GM18505 (cell line): Measurements from ENCODE around the gene MAP4K3.
"Not testable (repeated sequence)": the region's sequence is repeated elsewhere in the genome, so short reads cannot be mapped to it uniquely, and the experiment has no call there.

Experiments used
- ATAC-seq: cut with Tn5 transposase; IDR thresholded peaks from one replicate; pipeline ENCODE4 v1.9.1; 2021; ENCODE audit not compliant: unreplicated experiment
- POLR2A ChIP-seq: IDR thresholded peaks from 4 replicates; pipeline ENCODE4 v1.6.1; 2011; ENCODE audit warnings: borderline replicate concordance; ENCODE audit not compliant: insufficient read depth, insufficient read length; ENCODE audit errors: extremely low read depth

MAP4K3 gene

DNA sequence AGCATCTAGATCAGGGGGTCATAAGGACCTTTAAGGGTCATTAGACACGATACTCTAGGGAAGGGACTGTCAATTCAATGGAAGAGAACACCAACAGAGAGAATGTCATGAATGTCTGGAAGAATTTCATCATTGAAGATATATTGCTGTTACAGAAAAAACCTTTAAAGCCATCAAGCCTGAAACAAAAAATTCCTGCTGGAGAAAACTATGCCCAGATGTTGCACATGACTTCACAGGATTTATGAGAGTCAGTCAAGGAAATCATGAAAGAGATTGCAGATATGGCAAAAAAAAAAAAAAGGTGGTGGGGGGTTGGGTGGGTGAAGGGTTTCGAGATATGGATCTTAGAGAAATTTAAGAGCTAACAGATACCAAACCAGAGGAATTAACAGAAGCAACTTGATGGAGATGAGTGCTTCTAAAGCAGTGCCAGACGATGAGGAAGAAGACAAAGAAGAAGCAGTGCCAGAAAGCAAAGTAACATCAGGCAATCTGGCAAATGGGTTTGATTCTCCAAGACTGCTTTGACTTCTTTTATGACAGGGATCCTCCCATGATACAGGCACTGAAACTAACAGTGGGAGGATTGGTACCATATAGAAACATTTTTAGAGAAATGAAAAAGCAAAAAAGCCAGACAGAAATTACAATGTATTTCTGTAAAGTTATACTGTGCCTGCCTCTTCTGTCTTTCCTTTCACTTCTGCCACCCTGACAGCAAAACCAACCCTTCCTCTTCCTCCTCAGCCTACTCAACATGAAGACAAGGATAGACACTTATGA, 28.5 kb downstream of the MAP4K3 start:
- no peak for TF ChIP-seq POLR2A
- ATAC-seq, result peak; percentile 61

DNA sequence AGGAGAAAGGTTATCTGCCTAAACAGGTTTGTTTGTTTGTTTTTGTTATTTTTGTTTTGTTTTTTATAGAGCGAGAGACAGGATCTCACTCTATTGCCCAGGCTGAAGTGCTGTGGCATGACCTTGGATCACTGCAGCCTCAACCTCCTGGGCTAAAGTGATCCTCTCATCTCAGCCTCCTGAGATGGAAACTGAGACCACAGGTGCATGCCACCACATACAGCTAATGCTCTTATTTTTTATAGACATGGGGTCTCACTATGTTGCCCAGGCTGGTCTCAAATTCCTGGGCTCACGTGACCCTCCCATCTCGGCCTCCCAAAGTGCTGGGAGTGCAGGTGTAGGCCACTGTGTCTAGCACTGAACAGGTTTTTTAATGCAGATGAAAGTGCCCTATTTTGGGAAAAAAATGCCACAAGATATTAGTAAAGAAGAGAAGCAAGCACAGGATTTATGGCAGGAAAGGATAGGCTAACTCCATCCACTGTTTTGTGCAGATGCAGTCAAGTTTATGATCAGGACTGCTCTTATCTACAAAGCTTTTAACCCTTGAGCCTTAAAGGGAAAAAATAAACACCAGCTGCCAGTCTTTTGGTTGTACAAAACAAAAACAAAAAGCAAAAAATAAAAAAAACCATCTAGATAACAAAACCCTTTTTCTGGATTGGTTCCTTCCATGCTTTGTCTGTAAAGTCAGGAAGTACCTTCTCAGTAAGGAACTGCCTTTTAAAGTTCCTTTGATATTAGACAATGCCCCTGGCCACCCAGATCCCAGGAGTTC, 29.4 kb downstream of the MAP4K3 start:
- no peak for TF ChIP-seq POLR2A

DNA sequence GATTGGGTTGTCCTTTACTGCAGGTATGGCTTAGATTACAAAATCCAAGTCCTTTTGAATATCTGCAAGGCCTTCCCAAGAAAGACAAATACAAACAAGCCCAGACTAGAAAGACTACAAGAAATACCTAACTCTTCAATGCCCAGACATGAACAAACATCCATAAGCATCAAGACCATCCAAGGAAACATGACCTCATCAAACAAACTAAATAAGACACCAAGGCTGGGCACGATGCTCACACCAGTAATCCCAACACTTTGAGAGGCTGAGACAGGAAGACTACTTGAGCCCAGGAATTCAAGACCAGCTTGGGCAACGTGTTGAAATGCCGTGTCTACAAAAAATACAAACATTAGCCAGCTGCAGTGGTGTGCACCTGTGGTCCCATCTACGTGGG, 31.7 kb downstream of the MAP4K3 start:
- ATAC-seq, result no peak

More for the DNA sequence above, 29.4 kb downstream of the MAP4K3 start:
- ATAC-seq, result no peak

DNA sequence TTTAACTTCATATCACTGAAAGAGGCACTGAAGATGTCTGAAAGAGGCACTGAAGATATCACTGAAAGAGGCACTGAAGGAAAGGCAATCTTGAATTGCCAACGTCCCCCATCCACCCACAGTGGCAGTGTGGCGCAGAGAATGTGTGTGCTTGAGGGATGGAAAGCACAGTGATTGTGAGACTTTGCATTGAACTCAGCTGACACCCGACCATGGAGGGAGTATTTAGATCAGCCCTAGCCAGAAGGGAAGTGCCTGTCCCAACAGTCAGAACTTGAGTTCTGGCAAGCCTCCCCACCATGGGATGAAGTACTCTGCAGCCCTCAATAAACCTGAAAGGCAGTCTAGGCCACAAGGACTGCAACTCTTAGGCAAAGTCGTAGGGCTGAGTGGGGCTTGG, 33.8 kb downstream of the MAP4K3 start:
- no peak for TF ChIP-seq POLR2A
- no peak for ATAC-seq

More for the DNA sequence above, 31.7 kb downstream of the MAP4K3 start:
- no peak for TF ChIP-seq POLR2A

DNA sequence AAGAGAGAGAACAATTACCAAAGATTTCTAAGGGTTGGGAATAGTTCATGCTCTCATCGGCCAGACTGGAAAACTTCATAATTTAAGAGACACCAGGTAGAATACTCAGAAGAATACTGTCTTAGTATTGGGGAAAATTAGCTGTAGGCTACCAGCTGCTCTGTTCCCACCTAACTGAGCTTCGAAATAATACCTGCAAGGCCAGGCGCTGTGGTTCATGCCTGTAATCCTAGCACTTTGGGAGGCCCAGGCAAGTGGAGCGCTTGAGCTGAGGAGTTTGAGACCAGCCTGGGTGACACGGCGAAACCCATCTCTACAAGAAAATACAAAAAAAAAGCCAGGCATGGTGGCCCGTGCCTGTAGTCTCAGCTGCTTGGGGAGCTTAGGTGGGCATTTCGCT, 35.8 kb downstream of the MAP4K3 start:
- TF ChIP-seq POLR2A, result no peak

DNA sequence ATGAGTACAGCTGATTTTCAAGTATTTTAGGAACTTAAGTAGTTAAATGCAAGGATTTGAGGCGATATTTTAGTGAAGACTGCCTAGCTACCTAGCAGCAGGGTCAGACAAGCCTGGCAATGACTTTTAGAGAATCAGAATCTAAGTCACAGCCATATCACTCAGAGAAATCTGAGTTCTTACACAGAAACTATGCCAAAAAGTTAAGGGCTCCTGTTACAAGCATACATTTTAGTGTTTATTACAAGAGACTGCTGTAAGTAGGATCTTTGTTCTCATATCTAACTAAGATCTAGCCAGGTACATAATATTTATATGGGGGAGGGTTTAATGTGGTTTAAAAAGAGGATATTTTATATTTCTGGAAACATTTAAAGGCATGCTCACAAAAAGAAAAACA, 37.5 kb downstream of the MAP4K3 start:
- no peak for TF ChIP-seq POLR2A
- no peak for ATAC-seq

More for the DNA sequence above, 35.8 kb downstream of the MAP4K3 start:
- ATAC-seq, result no peak

DNA sequence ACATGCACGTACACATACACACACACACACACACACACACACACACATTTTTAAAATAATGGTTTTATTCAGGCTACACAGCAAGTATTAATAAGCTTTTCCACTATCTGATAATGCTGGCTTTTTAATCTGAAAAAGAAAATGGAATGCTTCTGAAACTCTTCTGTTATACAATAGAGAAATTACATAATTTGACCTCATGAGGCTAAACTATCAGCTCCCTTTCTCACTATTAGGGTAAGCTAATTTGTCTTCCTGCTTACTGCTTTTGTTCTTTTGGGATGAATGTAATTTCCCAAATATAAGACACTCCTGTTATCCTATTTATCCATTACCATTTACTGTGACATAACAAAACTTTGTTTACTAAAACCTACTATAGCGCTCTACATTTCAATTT, 41.8 kb downstream of the MAP4K3 start:
- no peak for ATAC-seq
- TF ChIP-seq POLR2A, result no peak

DNA sequence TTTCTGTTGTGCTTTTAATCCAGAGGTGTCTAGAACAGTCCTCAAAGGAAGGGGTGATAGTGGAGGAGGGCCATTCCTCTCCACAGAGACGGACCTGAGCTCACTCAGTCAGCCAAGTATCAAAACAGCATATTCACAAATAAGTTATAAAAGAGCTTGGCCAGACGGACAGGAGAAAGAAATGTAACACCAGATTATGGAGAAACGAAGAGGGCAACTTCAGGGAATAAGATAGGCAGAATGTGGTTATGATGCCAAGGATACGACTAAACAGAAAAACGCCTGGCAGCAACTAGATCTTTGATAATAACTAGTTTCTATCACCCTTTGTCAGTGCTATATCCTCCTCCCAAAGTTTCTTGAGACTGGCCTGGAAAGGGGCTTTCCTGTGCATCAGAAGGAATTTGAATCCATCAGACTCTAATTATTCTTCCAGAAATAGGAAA, 42.5 kb downstream of the MAP4K3 start:
- no peak for TF ChIP-seq POLR2A
- ATAC-seq, result no peak

DNA sequence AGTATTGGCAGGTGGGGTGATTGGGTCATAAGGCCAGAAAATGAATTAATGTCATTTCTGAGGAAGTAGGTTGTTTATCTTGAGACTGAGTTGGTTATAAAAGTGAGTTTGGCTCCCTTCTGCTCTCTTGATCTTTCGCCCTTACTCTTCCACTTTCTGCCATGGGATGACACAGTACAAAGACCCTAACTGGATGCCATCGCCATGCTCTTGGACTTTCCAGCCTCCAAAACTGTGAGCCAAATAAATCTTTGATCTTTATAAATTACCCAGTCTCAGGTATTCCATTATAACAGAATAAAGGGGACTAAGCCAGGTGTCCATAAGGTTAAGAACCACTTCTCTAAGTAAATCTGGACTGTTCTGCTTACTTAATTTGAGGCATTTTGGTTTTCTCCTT, 44.4 kb downstream of the MAP4K3 start:
- ATAC-seq, result no peak
- no peak for TF ChIP-seq POLR2A

DNA sequence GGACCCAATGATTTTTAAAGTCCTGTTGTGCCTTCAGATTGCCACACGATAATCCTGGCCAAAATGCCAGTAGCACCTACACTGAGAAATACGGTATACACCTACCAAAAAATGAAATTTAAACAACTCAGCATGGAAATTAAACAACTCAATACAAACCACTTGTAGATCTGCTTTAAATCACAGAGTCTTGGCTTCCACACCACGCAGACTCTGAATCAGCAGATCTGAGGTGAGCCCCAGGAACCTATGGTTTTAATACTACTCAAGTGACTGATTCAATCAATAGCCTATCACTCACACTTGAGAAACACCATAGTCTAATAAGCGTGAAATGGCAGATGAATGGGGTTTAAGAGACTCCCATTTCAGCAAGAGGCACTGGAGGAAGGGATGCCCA, 46.9 kb downstream of the MAP4K3 start:
- no peak for TF ChIP-seq POLR2A
- ATAC-seq, result no peak

DNA sequence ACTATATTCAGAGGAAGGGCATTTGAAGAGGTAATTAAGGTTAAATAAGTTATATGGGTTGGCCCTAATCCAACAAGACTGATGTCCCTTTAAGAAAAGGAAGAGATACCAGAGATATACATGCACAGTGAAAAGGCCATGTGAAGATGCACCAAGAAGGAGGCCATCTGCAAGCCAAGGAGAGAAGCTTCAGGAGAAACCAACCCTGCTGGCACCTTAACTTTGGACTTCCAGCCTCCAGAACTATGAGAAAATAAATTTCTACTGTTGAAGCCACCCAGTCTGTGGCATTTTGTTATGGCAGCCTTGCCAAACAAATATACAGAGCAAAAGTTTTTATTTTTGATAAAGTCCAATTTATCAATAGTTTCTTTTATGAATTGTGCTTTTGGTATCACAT, 51.0 kb downstream of the MAP4K3 start:
- no peak for TF ChIP-seq POLR2A
- no peak for ATAC-seq

DNA sequence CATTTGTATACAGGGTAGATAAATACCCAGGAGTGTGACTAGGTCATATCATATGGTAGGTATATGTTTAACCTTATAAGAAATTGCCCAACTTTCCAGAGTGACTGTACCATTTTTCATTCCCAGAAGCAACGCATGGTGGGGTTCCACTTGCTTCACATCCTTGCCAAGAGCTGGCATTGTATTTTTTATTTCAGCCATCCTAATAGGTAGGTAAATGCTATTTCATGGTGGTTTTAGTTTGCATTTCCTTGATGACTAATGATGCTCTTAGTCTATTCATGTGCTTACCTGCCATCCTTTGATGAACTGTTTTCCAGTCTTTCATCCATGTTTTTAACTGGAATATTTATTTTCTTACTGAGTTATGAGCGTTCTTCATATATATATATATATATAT, 51.9 kb downstream of the MAP4K3 start:
- no peak for ATAC-seq
- no peak for TF ChIP-seq POLR2A

DNA sequence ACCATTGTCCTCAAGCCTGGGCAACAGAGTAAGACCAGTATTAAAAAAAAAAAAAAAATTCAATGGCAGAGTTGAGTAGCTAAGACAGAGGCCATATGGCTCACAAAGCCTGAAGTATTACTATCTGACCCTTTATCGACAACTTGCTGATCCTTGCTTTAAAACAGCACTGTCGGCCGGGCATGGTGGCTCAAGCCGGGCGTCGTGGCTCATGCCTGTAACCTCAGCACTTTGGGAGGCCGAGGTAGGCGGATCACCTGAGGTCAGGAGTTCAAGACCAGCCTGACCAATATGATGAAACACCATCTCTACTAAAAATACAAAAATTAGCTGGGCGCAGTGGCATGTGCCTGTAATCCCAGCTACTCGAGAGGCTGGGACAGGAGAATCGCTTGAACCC, 53.0 kb downstream of the MAP4K3 start:
- not testable (repeated sequence) for ATAC-seq

DNA sequence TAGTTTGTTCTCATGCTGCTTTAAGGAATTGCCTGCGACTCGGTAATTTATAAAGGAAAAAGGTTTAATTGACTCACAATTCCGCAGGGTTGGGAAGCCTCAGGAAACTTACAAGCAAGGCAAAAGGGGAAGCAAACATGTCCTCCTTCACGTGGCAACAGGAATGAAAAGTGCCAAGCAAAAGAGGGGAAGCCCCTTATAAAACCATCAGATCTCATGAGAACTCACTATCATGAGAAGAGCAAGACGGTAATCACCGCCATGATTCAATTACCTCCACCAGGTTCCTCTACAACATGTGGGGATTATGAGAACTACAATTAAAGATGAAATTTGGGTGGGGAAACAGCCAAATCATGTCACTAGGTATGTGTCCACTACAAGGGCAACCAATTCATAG, 53.9 kb downstream of the MAP4K3 start:
- no peak for TF ChIP-seq POLR2A
- ATAC-seq, result no peak
